WTC11 (cell line): Measurements from ENCODE around the gene PDZD8. TPM values are rescaled to one million over a fixed set of nuclear protein-coding genes. Genes with fewer than 3 reads are reported as not detected.

Source experiments
- ATAC-seq: fragments of 200-7000 bp; cut with Tn5 transposase; 2 replicates; pipeline ENCODE4 v1.10.0; 2021; ENCODE audit warnings: mild to moderate bottlenecking, moderate library complexity
- CTCF ChIA-PET: fragments of 300-600 bp; sonication (Branson Sonifier 250); formaldehyde crosslinking; loops from one replicate; lab custom pipeline; 2021; ENCODE audit warnings: antibody characterized with exemption; lab: Charles Lee
- POLR2A ChIA-PET: fragments of 350-600 bp; sonication (Branson Sonifier 250); formaldehyde crosslinking; loops from one replicate; lab custom pipeline; 2021; ENCODE audit warnings: antibody characterized with exemption; lab: Charles Lee
- DNase-seq: peaks from one replicate; pipeline ENCODE4 v3.0.0; 2021; ENCODE audit warnings: low spot score
- H3K27ac Mint-ChIP-seq: 2 replicates; pipeline ENCODE4 v1.8.0; 2021; ENCODE audit warnings: mixed read lengths
- H3K27me3 Mint-ChIP-seq: 2 replicates; pipeline ENCODE4 v1.8.0; 2021; ENCODE audit warnings: low read depth, mild to moderate bottlenecking, moderate library complexity, mixed read lengths
- H3K36me3 Mint-ChIP-seq: 2 replicates; pipeline ENCODE4 v1.8.0; 2021; ENCODE audit warnings: mixed read lengths
- H3K4me1 Mint-ChIP-seq: 2 replicates; pipeline ENCODE4 v1.8.0; 2022; ENCODE audit warnings: mixed read lengths
- H3K4me3 Mint-ChIP-seq: 2 replicates; pipeline ENCODE4 v1.8.0; 2021; ENCODE audit warnings: mild to moderate bottlenecking, moderate library complexity, mixed read lengths
- H3K9me3 Mint-ChIP-seq: 2 replicates; pipeline ENCODE4 v1.8.0; 2021; ENCODE audit warnings: mixed read lengths
- CREB1 ChIP-seq: sonication (generic); formaldehyde crosslinking; IDR thresholded peaks from 2 replicates; pipeline ENCODE4 v1.8.0; 2023; ENCODE audit warnings: mild to moderate bottlenecking, missing genetic modification reagents
- ETV6 ChIP-seq: sonication (generic); formaldehyde crosslinking; IDR thresholded peaks from 2 replicates; pipeline ENCODE4 v1.8.1; 2022; ENCODE audit warnings: mild to moderate bottlenecking, missing genetic modification reagents
- GTF2I ChIP-seq: fragments of 250-450 bp; sonication (Bioruptor Pico); conservative IDR thresholded peaks from 2 replicates; pipeline ENCODE4 v1.4.0; 2021; ENCODE audit warnings: mild to moderate bottlenecking
- NFATC4 ChIP-seq: fragments of 250-450 bp; sonication (Bioruptor Pico); IDR thresholded peaks from 2 replicates; pipeline ENCODE4 v1.9.0; 2021; ENCODE audit warnings: mild to moderate bottlenecking
- NR1H2 ChIP-seq: sonication (generic); formaldehyde crosslinking; IDR thresholded peaks from 2 replicates; pipeline ENCODE4 v1.9.0; 2021; ENCODE audit warnings: mild to moderate bottlenecking, moderate library complexity, missing genetic modification reagents
- PRRX2 ChIP-seq: fragments of 250-450 bp; sonication (Bioruptor Pico); IDR thresholded peaks from 2 replicates; pipeline ENCODE4 v1.8.0; 2021; ENCODE audit warnings: mild to moderate bottlenecking
- RELA ChIP-seq: sonication (generic); formaldehyde crosslinking; IDR thresholded peaks from 2 replicates; pipeline ENCODE4 v1.8.1; 2022; ENCODE audit warnings: missing genetic modification reagents, mild to moderate bottlenecking, borderline replicate concordance
- TP53 ChIP-seq: sonication (generic); formaldehyde crosslinking; IDR thresholded peaks from 2 replicates; pipeline ENCODE4 v1.8.1; 2023; ENCODE audit warnings: mild to moderate bottlenecking, missing genetic modification reagents
- ZNF138 ChIP-seq: sonication (generic); formaldehyde crosslinking; conservative IDR thresholded peaks from 2 replicates; pipeline ENCODE4 v1.8.1; 2022; ENCODE audit warnings: mild to moderate bottlenecking, moderate library complexity, missing genetic modification reagents
- ZNF317 ChIP-seq: sonication (generic); formaldehyde crosslinking; IDR thresholded peaks from 2 replicates; pipeline ENCODE4 v1.8.1; 2023; ENCODE audit warnings: low read depth, mild to moderate bottlenecking, moderate library complexity, missing genetic modification reagents, borderline replicate concordance
- ZNF396 ChIP-seq: fragments of 250-450 bp; sonication (Bioruptor Pico); IDR thresholded peaks from 2 replicates; pipeline ENCODE4 v1.8.0; 2021; ENCODE audit warnings: mild to moderate bottlenecking, moderate library complexity, borderline replicate concordance
- ZNF671 ChIP-seq: fragments of 250-450 bp; sonication (Bioruptor Pico); IDR thresholded peaks from 2 replicates; pipeline ENCODE4 v1.8.0; 2021; ENCODE audit warnings: mild to moderate bottlenecking
- total RNA-seq: library from RNA; stranded (reverse); gene quantifications from 3 replicates; pipeline ENCODE4 v1.2.3, GENCODE V29; 2021
- TF ChIP-seq, protein P1 (sequence below): sonication (generic); formaldehyde crosslinking; IDR thresholded peaks from 2 replicates; pipeline ENCODE4 v1.8.1; 2022; ENCODE audit warnings: mild to moderate bottlenecking, missing genetic modification reagents, moderate library complexity, borderline replicate concordance
- TF ChIP-seq, protein P2 (sequence below): sonication (generic); formaldehyde crosslinking; conservative IDR thresholded peaks from 2 replicates; pipeline ENCODE4 v1.8.1; 2023; ENCODE audit warnings: mild to moderate bottlenecking, low read depth, missing genetic modification reagents, moderate library complexity
- TF ChIP-seq, protein P3 (sequence below): fragments of 250-450 bp; sonication (Bioruptor Pico); IDR thresholded peaks from 2 replicates; pipeline ENCODE4 v1.9.0; 2021; ENCODE audit warnings: mild to moderate bottlenecking
- TF ChIP-seq, protein P4 (sequence below): sonication (generic); formaldehyde crosslinking; IDR thresholded peaks from 2 replicates; pipeline ENCODE4 v1.8.0; 2022; ENCODE audit warnings: missing genetic modification reagents
- TF ChIP-seq, protein P5 (sequence below): sonication (generic); formaldehyde crosslinking; IDR thresholded peaks from 2 replicates; pipeline ENCODE4 v1.8.0; 2023; ENCODE audit warnings: missing genetic modification reagents, mild to moderate bottlenecking, borderline replicate concordance
- TF ChIP-seq, protein P6 (sequence below): fragments of 250-450 bp; sonication (Bioruptor Pico); IDR thresholded peaks from 2 replicates; pipeline ENCODE4 v1.8.0; 2021; ENCODE audit warnings: mild to moderate bottlenecking

Gene PDZD8
- total RNA-seq, 1 experiment from 2014 or later: 52.7 TPM

DNA sequence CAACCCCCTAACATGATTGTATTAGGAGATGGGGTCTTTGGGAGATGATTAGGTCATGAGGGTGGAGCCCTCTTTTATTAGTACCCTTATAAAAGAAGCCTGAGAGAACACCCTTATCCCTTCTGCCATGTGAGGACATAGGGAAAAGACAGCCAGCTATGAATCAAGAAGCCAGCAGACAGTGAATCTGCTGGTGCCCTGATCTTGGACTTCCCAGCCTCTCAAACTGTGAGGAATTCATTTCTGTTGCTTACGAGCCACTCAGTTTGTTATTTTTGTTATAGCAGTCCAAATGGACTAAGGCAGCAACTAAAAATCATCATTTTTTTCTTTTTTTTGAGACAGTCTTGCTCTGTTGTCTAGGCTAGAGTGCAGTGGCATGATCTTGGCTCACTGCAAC is 74.6 kb downstream of the PDZD8 start:
- POLR2A ChIA-PET: no interaction called here
- no peak for TF ChIP-seq ZNF671
- TF ChIP-seq NFATC4: no peak
- no peak for TF ChIP-seq NR1H2 (CRISPR knock-in tag)
- Mint-ChIP-seq H3K4me1 (no peaks in the 10 kb centered on the region), H3K27ac (no peak overlapping the region), H3K4me3 (no peak overlapping the region), H3K36me3 (peaks cover 29% of the 10 kb centered on the region), H3K27me3 (no peaks in the 10 kb centered on the region; the same call in 1 of the 2 replicates), H3K9me3 (peaks cover 26% of the 10 kb centered on the region)
- CTCF ChIA-PET: no interaction called here
- ATAC-seq (no peak), DNase-seq (no peak)

DNA sequence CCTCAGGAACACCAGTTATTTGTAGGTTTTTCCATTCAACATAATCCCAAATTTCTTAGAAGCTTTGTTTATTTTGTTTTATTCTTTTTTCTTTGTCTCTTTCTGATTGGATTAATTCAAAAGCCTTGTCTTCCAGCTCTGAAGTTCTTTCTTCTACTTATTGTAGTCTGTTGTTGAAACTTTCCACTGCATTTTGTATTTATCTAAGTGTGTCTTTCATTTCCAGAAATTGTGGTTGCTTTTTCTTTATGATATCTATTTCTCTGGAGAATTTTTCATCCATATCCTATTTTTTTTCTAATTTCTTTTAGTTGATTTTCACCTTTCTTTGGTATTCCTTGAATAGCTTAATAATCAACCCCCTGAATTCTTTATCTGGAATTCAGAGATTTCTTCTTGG is 75.8 kb downstream of the PDZD8 start:
- no peaks in the 10 kb centered on the region for H3K4me1 Mint-ChIP-seq
- no peak for ATAC-seq
- no peak overlapping the region for H3K27ac Mint-ChIP-seq
- H3K36me3 Mint-ChIP-seq: peaks cover 19% of the 10 kb centered on the region
- TF ChIP-seq, protein P1, sequence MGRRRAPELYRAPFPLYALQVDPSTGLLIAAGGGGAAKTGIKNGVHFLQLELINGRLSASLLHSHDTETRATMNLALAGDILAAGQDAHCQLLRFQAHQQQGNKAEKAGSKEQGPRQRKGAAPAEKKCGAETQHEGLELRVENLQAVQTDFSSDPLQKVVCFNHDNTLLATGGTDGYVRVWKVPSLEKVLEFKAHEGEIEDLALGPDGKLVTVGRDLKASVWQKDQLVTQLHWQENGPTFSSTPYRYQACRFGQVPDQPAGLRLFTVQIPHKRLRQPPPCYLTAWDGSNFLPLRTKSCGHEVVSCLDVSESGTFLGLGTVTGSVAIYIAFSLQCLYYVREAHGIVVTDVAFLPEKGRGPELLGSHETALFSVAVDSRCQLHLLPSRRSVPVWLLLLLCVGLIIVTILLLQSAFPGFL (CRISPR knock-in tag): no peak
- TF ChIP-seq, protein P2, sequence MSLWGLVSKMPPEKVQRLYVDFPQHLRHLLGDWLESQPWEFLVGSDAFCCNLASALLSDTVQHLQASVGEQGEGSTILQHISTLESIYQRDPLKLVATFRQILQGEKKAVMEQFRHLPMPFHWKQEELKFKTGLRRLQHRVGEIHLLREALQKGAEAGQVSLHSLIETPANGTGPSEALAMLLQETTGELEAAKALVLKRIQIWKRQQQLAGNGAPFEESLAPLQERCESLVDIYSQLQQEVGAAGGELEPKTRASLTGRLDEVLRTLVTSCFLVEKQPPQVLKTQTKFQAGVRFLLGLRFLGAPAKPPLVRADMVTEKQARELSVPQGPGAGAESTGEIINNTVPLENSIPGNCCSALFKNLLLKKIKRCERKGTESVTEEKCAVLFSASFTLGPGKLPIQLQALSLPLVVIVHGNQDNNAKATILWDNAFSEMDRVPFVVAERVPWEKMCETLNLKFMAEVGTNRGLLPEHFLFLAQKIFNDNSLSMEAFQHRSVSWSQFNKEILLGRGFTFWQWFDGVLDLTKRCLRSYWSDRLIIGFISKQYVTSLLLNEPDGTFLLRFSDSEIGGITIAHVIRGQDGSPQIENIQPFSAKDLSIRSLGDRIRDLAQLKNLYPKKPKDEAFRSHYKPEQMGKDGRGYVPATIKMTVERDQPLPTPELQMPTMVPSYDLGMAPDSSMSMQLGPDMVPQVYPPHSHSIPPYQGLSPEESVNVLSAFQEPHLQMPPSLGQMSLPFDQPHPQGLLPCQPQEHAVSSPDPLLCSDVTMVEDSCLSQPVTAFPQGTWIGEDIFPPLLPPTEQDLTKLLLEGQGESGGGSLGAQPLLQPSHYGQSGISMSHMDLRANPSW (CRISPR knock-in tag): no peak
- TF ChIP-seq ZNF317 (CRISPR knock-in tag) (no peak), NFATC4 (no peak)
- TF ChIP-seq, protein P3, sequence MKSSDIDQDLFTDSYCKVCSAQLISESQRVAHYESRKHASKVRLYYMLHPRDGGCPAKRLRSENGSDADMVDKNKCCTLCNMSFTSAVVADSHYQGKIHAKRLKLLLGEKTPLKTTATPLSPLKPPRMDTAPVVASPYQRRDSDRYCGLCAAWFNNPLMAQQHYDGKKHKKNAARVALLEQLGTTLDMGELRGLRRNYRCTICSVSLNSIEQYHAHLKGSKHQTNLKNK (CRISPR knock-in tag): no peak
- TF ChIP-seq, all 79 proteins: peak for 0
- ChIA-PET CTCF (interaction anchor here (0.9 to 1.1 kb wide), 3 partner anchors 73 to 125 kb away, joined by 3 to 4 read pairs (median 3); no protein-coding TSS in a partner anchor), POLR2A (no interaction called here)
- no peak for DNase-seq
- Mint-ChIP-seq H3K4me3 (no peak overlapping the region), H3K9me3 (peaks cover 20% of the 10 kb centered on the region), H3K27me3 (no peaks in the 10 kb centered on the region; the same call in 1 of the 2 replicates)

DNA sequence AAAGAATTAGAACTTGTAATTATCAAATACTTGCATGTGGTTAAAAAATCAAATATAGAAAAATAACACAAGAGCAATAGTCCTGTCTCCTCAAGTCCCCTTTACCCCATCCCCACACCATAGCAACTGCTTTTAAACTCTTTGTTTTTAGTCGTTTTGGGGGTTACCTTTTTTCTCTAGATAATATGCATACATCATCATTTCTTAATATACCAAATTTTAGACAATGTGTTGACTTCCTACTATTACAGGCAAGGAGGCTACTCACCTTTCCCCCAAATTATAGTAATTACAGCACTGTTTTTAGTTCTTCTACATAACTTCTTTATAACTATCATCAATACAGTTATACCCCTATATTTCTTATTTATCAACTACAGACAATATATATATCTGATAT is 77.0 kb downstream of the PDZD8 start:
- no peak for ATAC-seq
- Mint-ChIP-seq H3K27me3 (no peaks in the 10 kb centered on the region; the same call in 1 of the 2 replicates), H3K4me1 (no peaks in the 10 kb centered on the region), H3K4me3 (no peak overlapping the region), H3K36me3 (peaks cover 7% of the 10 kb centered on the region), H3K9me3 (peaks cover 8% of the 10 kb centered on the region), H3K27ac (no peak overlapping the region)
- CTCF ChIA-PET: no interaction called here
- POLR2A ChIA-PET: no interaction called here
- DNase-seq: no peak
- TF ChIP-seq ZNF396 (no peak), RELA (CRISPR knock-in tag) (no peak), ZNF138 (CRISPR knock-in tag) (no peak), CREB1 (CRISPR knock-in tag) (no peak), ZNF317 (CRISPR knock-in tag) (no peak), PRRX2 (CRISPR knock-in tag) (no peak), ZNF671 (no peak), GTF2I (CRISPR knock-in tag) (no peak), ETV6 (no peak), TP53 (CRISPR knock-in tag) (no peak)
- TF ChIP-seq, protein P4, sequence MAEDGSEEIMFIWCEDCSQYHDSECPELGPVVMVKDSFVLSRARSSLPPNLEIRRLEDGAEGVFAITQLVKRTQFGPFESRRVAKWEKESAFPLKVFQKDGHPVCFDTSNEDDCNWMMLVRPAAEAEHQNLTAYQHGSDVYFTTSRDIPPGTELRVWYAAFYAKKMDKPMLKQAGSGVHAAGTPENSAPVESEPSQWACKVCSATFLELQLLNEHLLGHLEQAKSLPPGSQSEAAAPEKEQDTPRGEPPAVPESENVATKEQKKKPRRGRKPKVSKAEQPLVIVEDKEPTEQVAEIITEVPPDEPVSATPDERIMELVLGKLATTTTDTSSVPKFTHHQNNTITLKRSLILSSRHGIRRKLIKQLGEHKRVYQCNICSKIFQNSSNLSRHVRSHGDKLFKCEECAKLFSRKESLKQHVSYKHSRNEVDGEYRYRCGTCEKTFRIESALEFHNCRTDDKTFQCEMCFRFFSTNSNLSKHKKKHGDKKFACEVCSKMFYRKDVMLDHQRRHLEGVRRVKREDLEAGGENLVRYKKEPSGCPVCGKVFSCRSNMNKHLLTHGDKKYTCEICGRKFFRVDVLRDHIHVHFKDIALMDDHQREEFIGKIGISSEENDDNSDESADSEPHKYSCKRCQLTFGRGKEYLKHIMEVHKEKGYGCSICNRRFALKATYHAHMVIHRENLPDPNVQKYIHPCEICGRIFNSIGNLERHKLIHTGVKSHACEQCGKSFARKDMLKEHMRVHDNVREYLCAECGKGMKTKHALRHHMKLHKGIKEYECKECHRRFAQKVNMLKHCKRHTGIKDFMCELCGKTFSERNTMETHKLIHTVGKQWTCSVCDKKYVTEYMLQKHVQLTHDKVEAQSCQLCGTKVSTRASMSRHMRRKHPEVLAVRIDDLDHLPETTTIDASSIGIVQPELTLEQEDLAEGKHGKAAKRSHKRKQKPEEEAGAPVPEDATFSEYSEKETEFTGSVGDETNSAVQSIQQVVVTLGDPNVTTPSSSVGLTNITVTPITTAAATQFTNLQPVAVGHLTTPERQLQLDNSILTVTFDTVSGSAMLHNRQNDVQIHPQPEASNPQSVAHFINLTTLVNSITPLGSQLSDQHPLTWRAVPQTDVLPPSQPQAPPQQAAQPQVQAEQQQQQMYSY (CRISPR knock-in tag): no peak
- TF ChIP-seq, protein P5, sequence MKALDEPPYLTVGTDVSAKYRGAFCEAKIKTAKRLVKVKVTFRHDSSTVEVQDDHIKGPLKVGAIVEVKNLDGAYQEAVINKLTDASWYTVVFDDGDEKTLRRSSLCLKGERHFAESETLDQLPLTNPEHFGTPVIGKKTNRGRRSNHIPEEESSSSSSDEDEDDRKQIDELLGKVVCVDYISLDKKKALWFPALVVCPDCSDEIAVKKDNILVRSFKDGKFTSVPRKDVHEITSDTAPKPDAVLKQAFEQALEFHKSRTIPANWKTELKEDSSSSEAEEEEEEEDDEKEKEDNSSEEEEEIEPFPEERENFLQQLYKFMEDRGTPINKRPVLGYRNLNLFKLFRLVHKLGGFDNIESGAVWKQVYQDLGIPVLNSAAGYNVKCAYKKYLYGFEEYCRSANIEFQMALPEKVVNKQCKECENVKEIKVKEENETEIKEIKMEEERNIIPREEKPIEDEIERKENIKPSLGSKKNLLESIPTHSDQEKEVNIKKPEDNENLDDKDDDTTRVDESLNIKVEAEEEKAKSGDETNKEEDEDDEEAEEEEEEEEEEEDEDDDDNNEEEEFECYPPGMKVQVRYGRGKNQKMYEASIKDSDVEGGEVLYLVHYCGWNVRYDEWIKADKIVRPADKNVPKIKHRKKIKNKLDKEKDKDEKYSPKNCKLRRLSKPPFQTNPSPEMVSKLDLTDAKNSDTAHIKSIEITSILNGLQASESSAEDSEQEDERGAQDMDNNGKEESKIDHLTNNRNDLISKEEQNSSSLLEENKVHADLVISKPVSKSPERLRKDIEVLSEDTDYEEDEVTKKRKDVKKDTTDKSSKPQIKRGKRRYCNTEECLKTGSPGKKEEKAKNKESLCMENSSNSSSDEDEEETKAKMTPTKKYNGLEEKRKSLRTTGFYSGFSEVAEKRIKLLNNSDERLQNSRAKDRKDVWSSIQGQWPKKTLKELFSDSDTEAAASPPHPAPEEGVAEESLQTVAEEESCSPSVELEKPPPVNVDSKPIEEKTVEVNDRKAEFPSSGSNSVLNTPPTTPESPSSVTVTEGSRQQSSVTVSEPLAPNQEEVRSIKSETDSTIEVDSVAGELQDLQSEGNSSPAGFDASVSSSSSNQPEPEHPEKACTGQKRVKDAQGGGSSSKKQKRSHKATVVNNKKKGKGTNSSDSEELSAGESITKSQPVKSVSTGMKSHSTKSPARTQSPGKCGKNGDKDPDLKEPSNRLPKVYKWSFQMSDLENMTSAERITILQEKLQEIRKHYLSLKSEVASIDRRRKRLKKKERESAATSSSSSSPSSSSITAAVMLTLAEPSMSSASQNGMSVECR (CRISPR knock-in tag): no peak
- TF ChIP-seq, protein P6, sequence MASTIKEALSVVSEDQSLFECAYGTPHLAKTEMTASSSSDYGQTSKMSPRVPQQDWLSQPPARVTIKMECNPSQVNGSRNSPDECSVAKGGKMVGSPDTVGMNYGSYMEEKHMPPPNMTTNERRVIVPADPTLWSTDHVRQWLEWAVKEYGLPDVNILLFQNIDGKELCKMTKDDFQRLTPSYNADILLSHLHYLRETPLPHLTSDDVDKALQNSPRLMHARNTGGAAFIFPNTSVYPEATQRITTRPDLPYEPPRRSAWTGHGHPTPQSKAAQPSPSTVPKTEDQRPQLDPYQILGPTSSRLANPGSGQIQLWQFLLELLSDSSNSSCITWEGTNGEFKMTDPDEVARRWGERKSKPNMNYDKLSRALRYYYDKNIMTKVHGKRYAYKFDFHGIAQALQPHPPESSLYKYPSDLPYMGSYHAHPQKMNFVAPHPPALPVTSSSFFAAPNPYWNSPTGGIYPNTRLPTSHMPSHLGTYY (CRISPR knock-in tag): no peak
